ENCODE data around the gene INSIG1.

DNA sequence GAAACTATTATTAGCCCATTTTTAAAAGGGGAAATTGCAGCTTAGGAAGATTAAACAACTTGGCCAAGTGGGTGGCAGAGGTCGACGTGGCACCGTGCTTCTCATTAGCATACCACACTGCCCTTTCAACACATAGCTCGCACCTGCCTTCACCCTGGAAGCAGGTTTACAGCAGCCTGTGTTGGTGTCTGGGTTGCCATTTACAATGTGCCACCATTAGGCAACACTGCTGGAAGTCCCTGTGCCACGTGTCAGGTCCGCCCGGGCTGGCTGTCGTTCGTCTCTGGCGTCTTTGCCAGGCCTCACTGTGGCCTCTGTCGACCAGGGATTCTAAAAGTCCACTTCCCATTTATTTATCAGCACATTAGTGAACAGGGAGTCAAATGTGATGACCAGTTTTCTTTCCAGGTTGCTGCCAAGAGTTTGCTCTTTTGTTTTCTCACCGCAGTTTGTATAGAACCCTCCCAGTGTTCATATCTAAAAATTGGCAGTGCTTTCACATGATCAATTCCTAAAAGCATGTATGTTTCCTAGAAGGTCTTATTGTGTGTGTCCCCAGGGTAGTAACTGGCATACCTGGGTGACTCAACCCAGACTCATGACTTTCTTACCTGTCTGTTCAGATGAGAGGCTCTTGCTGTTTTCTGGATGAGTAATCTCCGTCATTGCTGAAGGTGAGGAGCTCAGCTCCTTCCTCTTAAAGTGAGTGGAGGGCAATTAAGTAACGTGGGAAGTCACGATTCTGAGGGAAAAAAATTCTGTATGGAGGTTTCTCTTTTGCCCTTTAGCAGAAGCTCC lies 9.2 kb downstream of the INSIG1 start:
- TF ChIP-seq EZH2 (IDR thresholded peaks at IDR 0.05; ENCODE audit: borderline replicate concordance, low read length) = no peak
- TF ChIP-seq, protein P1, sequence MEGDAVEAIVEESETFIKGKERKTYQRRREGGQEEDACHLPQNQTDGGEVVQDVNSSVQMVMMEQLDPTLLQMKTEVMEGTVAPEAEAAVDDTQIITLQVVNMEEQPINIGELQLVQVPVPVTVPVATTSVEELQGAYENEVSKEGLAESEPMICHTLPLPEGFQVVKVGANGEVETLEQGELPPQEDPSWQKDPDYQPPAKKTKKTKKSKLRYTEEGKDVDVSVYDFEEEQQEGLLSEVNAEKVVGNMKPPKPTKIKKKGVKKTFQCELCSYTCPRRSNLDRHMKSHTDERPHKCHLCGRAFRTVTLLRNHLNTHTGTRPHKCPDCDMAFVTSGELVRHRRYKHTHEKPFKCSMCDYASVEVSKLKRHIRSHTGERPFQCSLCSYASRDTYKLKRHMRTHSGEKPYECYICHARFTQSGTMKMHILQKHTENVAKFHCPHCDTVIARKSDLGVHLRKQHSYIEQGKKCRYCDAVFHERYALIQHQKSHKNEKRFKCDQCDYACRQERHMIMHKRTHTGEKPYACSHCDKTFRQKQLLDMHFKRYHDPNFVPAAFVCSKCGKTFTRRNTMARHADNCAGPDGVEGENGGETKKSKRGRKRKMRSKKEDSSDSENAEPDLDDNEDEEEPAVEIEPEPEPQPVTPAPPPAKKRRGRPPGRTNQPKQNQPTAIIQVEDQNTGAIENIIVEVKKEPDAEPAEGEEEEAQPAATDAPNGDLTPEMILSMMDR (IDR thresholded peaks at IDR 0.05; ENCODE audit: low read length) = no peak
